Measurements from ENCODE around the gene ST7L.
"Not testable (repeated sequence)": the region's sequence is repeated elsewhere in the genome, so short reads cannot be mapped to it uniquely, and the experiment has no call there.

ST7L gene, protein sequence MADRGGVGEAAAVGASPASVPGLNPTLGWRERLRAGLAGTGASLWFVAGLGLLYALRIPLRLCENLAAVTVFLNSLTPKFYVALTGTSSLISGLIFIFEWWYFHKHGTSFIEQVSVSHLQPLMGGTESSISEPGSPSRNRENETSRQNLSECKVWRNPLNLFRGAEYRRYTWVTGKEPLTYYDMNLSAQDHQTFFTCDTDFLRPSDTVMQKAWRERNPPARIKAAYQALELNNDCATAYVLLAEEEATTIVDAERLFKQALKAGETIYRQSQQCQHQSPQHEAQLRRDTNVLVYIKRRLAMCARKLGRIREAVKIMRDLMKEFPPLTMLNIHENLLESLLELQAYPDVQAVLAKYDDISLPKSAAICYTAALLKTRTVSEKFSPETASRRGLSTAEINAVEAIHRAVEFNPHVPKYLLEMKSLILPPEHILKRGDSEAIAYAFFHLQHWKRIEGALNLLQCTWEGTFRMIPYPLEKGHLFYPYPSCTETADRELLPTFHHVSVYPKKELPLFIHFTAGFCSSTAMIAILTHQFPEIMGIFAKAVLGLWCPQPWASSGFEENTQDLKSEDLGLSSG

DNA sequence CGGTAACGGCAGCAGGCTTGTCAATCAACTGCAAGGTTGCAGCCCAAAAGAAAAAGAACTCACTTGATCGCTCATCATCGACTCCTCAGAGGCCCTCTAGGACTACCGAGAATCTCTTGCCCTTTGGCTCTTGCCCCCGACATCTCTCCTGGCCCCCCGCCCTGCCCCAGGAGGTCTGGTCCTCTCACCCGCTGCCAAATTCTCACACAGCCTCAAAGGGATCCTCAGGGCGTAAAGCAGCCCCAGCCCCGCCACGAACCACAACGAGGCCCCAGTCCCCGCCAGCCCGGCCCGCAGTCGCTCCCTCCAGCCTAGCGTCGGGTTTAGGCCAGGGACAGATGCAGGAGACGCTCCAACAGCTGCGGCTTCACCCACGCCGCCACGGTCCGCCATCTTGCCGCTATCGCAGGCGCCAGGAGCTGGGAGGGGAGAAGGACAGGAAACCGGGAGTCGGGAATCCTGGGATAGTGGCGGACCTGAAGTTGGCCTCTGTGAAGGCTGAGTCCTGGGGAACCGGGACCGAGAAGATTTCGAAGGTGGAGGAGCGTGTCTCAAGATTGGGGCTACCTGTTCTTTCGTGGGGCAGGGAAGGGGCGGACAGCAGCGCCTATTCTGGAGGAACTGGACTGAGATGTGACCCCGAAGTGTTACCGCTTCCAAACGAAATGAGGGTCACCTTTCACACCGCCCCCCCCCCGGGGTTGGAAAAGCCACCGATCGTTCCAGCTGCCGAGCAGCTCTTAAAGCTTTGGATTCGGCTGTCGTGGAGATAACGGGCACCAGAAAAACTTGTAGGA, at the start of gene ST7L:
Gene ST7L (minus strand): TSS at position 421 of the 797 bp plus-strand sequence. CDS start 28 bp downstream, at position 393.
- no peaks in the 10 kb centered on the region for H3K27me3 ChIP-seq (replicated peaks; ENCODE audit: control insufficient read depth, insufficient read depth, low read length)
- peaks cover 35% of the 10 kb centered on the region for H3K4me1 ChIP-seq (ENCODE audit: control insufficient read depth, insufficient read depth, low read length)
- H3K9me3 ChIP-seq (ENCODE audit: control insufficient read depth, low read length), result no peaks in the 10 kb centered on the region
- peak; percentile 80 for DNase-seq (ENCODE audit: low read depth)
- peak within 1 kb of the TSS; percentile 100 for H3K9ac ChIP-seq (ENCODE audit: low read length)
- peak within 1 kb of the TSS; percentile 100 for H3K4me3 ChIP-seq (ENCODE audit: low read length)
- peaks cover 10% of the 10 kb centered on the region for H3K36me3 ChIP-seq (ENCODE audit: control insufficient read depth, insufficient read depth, low read length, severe bottlenecking)

GRCh38 chr1:112666946-112667345, 48.0 kb upstream of the ST7L start:
- H3K4me1 ChIP-seq (ENCODE audit: control insufficient read depth, insufficient read depth, low read length), result peaks cover 4% of the 10 kb centered on the region
- H3K4me3 ChIP-seq (ENCODE audit: low read length), result no peak overlapping the region
- H3K27me3 ChIP-seq (replicated peaks; ENCODE audit: control insufficient read depth, insufficient read depth, low read length), result no peaks in the 10 kb centered on the region
- DNase-seq (ENCODE audit: low read depth), result no peak
- no peaks in the 10 kb centered on the region for H3K9me3 ChIP-seq (ENCODE audit: control insufficient read depth, low read length)
- peaks cover 96% of the 10 kb centered on the region for H3K36me3 ChIP-seq (ENCODE audit: control insufficient read depth, insufficient read depth, low read length, severe bottlenecking)
- H3K9ac ChIP-seq (ENCODE audit: low read length), result no peak overlapping the region

DNA sequence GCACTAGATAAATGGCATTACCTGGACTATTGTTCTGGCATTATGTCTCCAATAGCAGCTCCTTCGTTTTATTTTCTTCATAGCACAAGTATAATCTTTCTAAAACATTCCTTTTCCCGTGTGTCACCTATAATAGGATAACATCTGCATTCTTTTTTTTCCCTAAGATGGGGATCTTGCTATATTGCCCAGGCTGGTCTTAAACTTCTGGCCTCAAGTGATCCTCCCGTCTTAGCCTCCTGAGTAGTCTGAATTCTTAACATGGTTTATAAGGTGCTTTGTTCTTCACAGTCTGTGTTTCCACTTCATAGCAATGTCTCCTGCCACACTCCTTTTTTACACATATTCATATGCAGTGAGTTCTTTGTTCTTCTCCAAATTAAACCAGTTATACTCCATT, 46.9 kb upstream of the ST7L start:
- Histone ChIP-seq H3K4me1 (ENCODE audit: control insufficient read depth, insufficient read depth, low read length) (peaks cover 4% of the 10 kb centered on the region), H3K36me3 (ENCODE audit: control insufficient read depth, insufficient read depth, low read length, severe bottlenecking) (peaks cover 96% of the 10 kb centered on the region), H3K27me3 (replicated peaks; ENCODE audit: control insufficient read depth, insufficient read depth, low read length) (no peaks in the 10 kb centered on the region), H3K9ac (ENCODE audit: low read length) (no peak overlapping the region), H3K4me3 (ENCODE audit: low read length) (no peak overlapping the region), H3K9me3 (ENCODE audit: control insufficient read depth, low read length) (no peaks in the 10 kb centered on the region)
- no peak for DNase-seq (ENCODE audit: low read depth)

GRCh38 chr1:112651205-112651604, 32.3 kb upstream of the ST7L start:
- no peaks in the 10 kb centered on the region for H3K9me3 ChIP-seq (ENCODE audit: control insufficient read depth, low read length)
- no peak overlapping the region for H3K4me3 ChIP-seq (ENCODE audit: low read length)
- no peak for DNase-seq (ENCODE audit: low read depth)
- no peaks in the 10 kb centered on the region for H3K27me3 ChIP-seq (replicated peaks; ENCODE audit: control insufficient read depth, insufficient read depth, low read length)
- peaks cover 86% of the 10 kb centered on the region for H3K36me3 ChIP-seq (ENCODE audit: control insufficient read depth, insufficient read depth, low read length, severe bottlenecking)
- H3K4me1 ChIP-seq (ENCODE audit: control insufficient read depth, insufficient read depth, low read length), result no peaks in the 10 kb centered on the region
- no peak overlapping the region for H3K9ac ChIP-seq (ENCODE audit: low read length)

GRCh38 chr1:112646225-112646624, 27.3 kb upstream of the ST7L start:
- Histone ChIP-seq H3K9me3 (ENCODE audit: control insufficient read depth, low read length) (no peaks in the 10 kb centered on the region), H3K36me3 (ENCODE audit: control insufficient read depth, insufficient read depth, low read length, severe bottlenecking) (peaks cover 58% of the 10 kb centered on the region), H3K4me3 (ENCODE audit: low read length) (no peak overlapping the region), H3K27me3 (replicated peaks; ENCODE audit: control insufficient read depth, insufficient read depth, low read length) (no peaks in the 10 kb centered on the region), H3K9ac (ENCODE audit: low read length) (no peak overlapping the region), H3K4me1 (ENCODE audit: control insufficient read depth, insufficient read depth, low read length) (no peaks in the 10 kb centered on the region)
- DNase-seq (ENCODE audit: low read depth), result no peak

DNA sequence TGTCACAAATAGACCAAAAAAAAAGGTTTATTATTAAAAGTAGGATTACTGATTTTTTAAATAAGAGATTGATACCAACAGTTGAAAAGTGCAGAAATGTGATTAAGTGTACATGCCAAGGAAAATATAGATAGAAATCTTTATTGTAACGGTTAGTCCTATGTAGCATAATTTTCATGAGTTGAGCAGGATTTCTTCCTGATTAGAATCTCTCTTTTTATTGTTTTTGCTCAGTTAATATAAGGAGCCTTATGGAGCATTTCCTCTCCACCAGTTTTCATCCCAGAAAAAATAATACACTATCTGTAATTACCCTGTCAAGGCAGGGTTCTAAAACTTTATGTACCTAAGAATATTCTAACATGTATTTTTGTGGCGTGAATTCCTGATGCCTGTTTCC, 24.1 kb upstream of the ST7L start:
- H3K27me3 ChIP-seq (replicated peaks; ENCODE audit: control insufficient read depth, insufficient read depth, low read length), result no peaks in the 10 kb centered on the region

DNA sequence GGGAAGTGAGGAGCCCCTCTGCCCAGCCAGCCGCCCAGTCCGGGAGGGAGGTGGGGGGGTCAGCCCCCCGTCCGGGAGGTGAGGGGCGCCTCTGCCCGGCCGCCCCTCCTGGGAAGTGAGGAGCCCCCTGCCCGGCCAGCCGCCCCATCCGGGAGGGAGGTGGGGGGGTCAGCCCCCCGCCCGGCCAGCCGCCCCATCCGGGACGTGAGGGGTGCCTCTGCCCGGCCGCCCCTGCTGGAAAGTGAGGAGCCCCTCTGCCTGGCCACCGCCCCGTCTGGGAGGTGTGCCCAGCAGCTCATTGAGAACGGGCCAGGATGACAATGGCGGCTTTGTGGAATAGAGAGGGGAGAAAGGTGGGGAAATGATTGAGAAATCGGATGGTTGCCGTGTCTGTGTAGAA, 21.5 kb upstream of the ST7L start:
- H3K9me3 ChIP-seq (ENCODE audit: control insufficient read depth, low read length); DNase-seq (ENCODE audit: low read depth); H3K27me3 ChIP-seq (replicated peaks; ENCODE audit: control insufficient read depth, insufficient read depth, low read length); H3K4me3 ChIP-seq (ENCODE audit: low read length); H3K9ac ChIP-seq (ENCODE audit: low read length): not testable (repeated sequence)
- Histone ChIP-seq H3K4me1 (ENCODE audit: control insufficient read depth, insufficient read depth, low read length) (peaks cover 22% of the 10 kb centered on the region), H3K36me3 (ENCODE audit: control insufficient read depth, insufficient read depth, low read length, severe bottlenecking) (peaks cover 18% of the 10 kb centered on the region)

More for the DNA sequence above, 24.1 kb upstream of the ST7L start:
- DNase-seq (ENCODE audit: low read depth), result no peak
- H3K4me3 ChIP-seq (ENCODE audit: low read length), result no peak overlapping the region
- H3K9me3 ChIP-seq (ENCODE audit: control insufficient read depth, low read length), result no peaks in the 10 kb centered on the region
- H3K36me3 ChIP-seq (ENCODE audit: control insufficient read depth, insufficient read depth, low read length, severe bottlenecking), result peaks cover 29% of the 10 kb centered on the region
- no peak overlapping the region for H3K9ac ChIP-seq (ENCODE audit: low read length)
- no peaks in the 10 kb centered on the region for H3K4me1 ChIP-seq (ENCODE audit: control insufficient read depth, insufficient read depth, low read length)

- peak; percentile 66 for DNase-seq (ENCODE audit: low read depth)
- Histone ChIP-seq H3K4me3 (ENCODE audit: low read length) (no peak overlapping the region), H3K9ac (ENCODE audit: low read length) (no peak overlapping the region), H3K9me3 (ENCODE audit: control insufficient read depth, low read length) (no peaks in the 10 kb centered on the region), H3K4me1 (ENCODE audit: control insufficient read depth, insufficient read depth, low read length) (peaks cover 42% of the 10 kb centered on the region), H3K36me3 (ENCODE audit: control insufficient read depth, insufficient read depth, low read length, severe bottlenecking) (peaks cover 3% of the 10 kb centered on the region), H3K27me3 (replicated peaks; ENCODE audit: control insufficient read depth, insufficient read depth, low read length) (no peaks in the 10 kb centered on the region)
These were observed 19.1 kb upstream of the ST7L start for GRCh38 chr1:112638110-112638428.

GRCh38 chr1:112637254-112638109, 18.5 kb upstream of the ST7L start:
- Histone ChIP-seq H3K9me3 (ENCODE audit: control insufficient read depth, low read length) (no peaks in the 10 kb centered on the region), H3K4me1 (ENCODE audit: control insufficient read depth, insufficient read depth, low read length) (peaks cover 42% of the 10 kb centered on the region), H3K36me3 (ENCODE audit: control insufficient read depth, insufficient read depth, low read length, severe bottlenecking) (peaks cover 1% of the 10 kb centered on the region), H3K4me3 (ENCODE audit: low read length) (peak overlapping the region; percentile 71), H3K27me3 (replicated peaks; ENCODE audit: control insufficient read depth, insufficient read depth, low read length) (no peaks in the 10 kb centered on the region), H3K9ac (ENCODE audit: low read length) (peak overlapping the region; percentile 67)
- peak; percentile 74 for DNase-seq (ENCODE audit: low read depth)

DNA sequence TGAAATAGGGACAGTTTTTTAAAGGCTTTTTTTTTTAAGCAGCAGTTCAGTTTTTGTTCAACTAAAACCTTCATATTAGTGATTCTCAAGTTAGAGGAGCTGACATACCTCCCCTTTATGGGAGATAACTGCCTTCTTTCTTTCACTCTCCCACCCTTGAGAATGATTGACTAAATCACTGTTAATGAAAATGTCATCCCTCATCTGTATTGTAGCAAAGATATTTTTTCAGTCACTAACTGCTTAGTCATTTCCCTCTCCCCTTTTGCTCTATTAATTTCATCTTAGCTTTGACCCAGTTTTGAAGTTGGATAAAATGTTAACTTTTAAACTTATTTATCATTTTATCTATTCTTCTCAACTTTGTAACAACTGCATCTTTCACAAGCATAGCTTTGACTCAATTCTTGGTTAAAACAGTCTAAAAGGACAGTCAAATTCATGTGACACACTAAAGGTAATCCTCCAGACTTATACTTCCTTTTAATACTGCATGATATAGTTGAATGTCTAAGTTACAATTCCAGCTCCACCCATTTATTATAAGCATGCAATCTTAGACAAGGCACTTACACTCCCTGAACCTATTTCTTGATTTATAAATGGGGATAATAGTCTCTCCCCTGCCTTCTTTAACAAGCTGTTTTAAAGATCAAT, 17.8 kb upstream of the ST7L start:
- H3K4me1 ChIP-seq (ENCODE audit: control insufficient read depth, insufficient read depth, low read length), result peaks cover 42% of the 10 kb centered on the region
- peak overlapping the region; percentile 67 for H3K9ac ChIP-seq (ENCODE audit: low read length)
- H3K4me3 ChIP-seq (ENCODE audit: low read length), result peak overlapping the region; percentile 71
- no peaks in the 10 kb centered on the region for H3K27me3 ChIP-seq (replicated peaks; ENCODE audit: control insufficient read depth, insufficient read depth, low read length)
- peaks cover 4% of the 10 kb centered on the region for H3K36me3 ChIP-seq (ENCODE audit: control insufficient read depth, insufficient read depth, low read length, severe bottlenecking)
- no peak for DNase-seq (ENCODE audit: low read depth)
- no peaks in the 10 kb centered on the region for H3K9me3 ChIP-seq (ENCODE audit: control insufficient read depth, low read length)
